Inferior parietal cortex (tissue), 1 donor: ENCODE results near the gene RIOK1.
"Not testable (repeated sequence)": the region's sequence is repeated elsewhere in the genome, so short reads cannot be mapped to it uniquely, and the experiment has no call there.

Experiments
- DNase-seq: peaks from one replicate; pipeline ENCODE4 v3.0.0-alpha.2; 2016; ENCODE audit errors: extremely low spot score

Gene RIOK1

GRCh38 chr6:7389451-7390225 is at the start of gene RIOK1, which contains the start of gene CAGE1:
Gene RIOK1, plus strand, starts transcription at chr6:7389808. Its CDS starts 195 bp downstream, at chr6:7390003.
Gene CAGE1, minus strand, starts transcription at chr6:7389742. Its CDS starts 2,569 bp downstream, at chr6:7387173.
- peak; percentile 94 for DNase-seq

GRCh38 chr6:7341271-7341670 is 48.3 kb upstream of the RIOK1 start:
- DNase-seq: no peak

- no peak for DNase-seq
These were observed 47.4 kb upstream of the RIOK1 start for GRCh38 chr6:7341989-7342742.

GRCh38 chr6:7343546-7344475 is 45.8 kb upstream of the RIOK1 start:
- no peak for DNase-seq

GRCh38 chr6:7344773-7345450 is 44.7 kb upstream of the RIOK1 start:
- not testable (repeated sequence) for DNase-seq

- DNase-seq: not testable (repeated sequence)
These were observed 42.0 kb upstream of the RIOK1 start for GRCh38 chr6:7347551-7347997.

GRCh38 chr6:7350591-7350990 is 39.0 kb upstream of the RIOK1 start:
- not testable (repeated sequence) for DNase-seq

GRCh38 chr6:7351916-7352315 is 37.7 kb upstream of the RIOK1 start:
- DNase-seq: not testable (repeated sequence)

- no peak for DNase-seq
These were observed 22.2 kb upstream of the RIOK1 start for GRCh38 chr6:7367408-7367807.

- no peak for DNase-seq
These were observed 15.9 kb upstream of the RIOK1 start for GRCh38 chr6:7373739-7374138.

GRCh38 chr6:7377961-7378360 is 11.6 kb upstream of the RIOK1 start:
- no peak for DNase-seq

- no peak for DNase-seq
These were observed 10.9 kb upstream of the RIOK1 start for GRCh38 chr6:7378740-7379139.

GRCh38 chr6:7381092-7381491 is 8.5 kb upstream of the RIOK1 start:
- no peak for DNase-seq

- peak; percentile 51 for DNase-seq
These were observed 502 bp upstream of the RIOK1 start for GRCh38 chr6:7389162-7389450.

- no peak for DNase-seq
These were observed 744 bp downstream of the RIOK1 start for GRCh38 chr6:7390226-7390878.

GRCh38 chr6:7391151-7391550 is 1.5 kb downstream of the RIOK1 start:
- DNase-seq: no peak

GRCh38 chr6:7392402-7392801 is 2.8 kb downstream of the RIOK1 start:
- DNase-seq: no peak

- DNase-seq: no peak
These were observed 11.5 kb downstream of the RIOK1 start for GRCh38 chr6:7401075-7401474.

GRCh38 chr6:7402716-7403115 is 13.1 kb downstream of the RIOK1 start:
- no peak for DNase-seq

GRCh38 chr6:7404546-7404945 is 14.9 kb downstream of the RIOK1 start:
- DNase-seq: no peak

- no peak for DNase-seq
These were observed 17.1 kb downstream of the RIOK1 start for GRCh38 chr6:7406743-7407142.
